ENCODE results near the gene MSRB1. TPM values are rescaled to one million over a fixed set of nuclear protein-coding genes. Genes with fewer than 3 reads are reported as not detected.
A peak's percentile ranks its signal among the peaks of the same experiment; 100 is the strongest.

Gene MSRB1
- total and polyA plus RNA-seq, 2 of the 8 experiments (the other 6 are each of a cell fraction or from before 2014, with no cell fraction given), result 28.2 to 51.4 TPM

DNA sequence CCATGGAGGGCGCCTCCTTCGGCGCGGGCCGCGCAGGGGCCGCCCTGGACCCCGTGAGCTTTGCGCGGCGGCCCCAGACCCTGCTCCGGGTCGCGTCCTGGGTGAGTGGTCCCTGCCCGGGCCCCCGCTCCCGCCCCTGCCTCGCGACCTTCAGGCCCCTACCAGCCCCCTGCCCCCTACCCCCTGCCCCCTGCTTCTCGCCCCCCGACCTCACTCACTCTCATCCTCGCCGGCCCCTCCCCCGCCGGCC, 47.0 kb upstream of the MSRB1 start:
- peaks cover 0 to 31% (median 19%) of the 10 kb centered on the region in 4 experiments; a peak in 6 of 7 replicates for H3K4me1 ChIP-seq (replicated peaks in 1 of 4; ENCODE audit: control insufficient read depth in 3 of 4, insufficient read depth in 4 of 4, low read length in 3 of 4)
- no CpG with 5 or more reads among the region's 25 CpGs for WGBS, 2 experiments (ENCODE audit: extremely low coverage in 1 of 2, insufficient coverage in 1 of 2, insufficient read length in 1 of 2, insufficient replicate concordance in 2 of 2, low coverage in 1 of 2, low lambda C conversion rate in 2 of 2, missing lambda C conversion rate in 1 of 2)
- ChIA-PET CTCF (ENCODE audit: partially characterized antibody) (interaction anchor here (1.4 to 6.8 kb wide), 3 partner anchors 8 to 100 kb away, joined by 3 to 55 read pairs (median 5); partner anchors contain the start of gene NOXO1), POLR2A (ENCODE audit: partially characterized antibody) (interaction anchor here (0.6 to 28.2 kb wide), 9 partner anchors 7 to 165 kb away, joined by 3 to 736 read pairs (median 10); partner anchors contain the start of genes GFER, NDUFB10, NOXO1 and RNF151)
- no peak overlapping the region for H3K14ac ChIP-seq (ENCODE audit: insufficient read length)
- FAIRE-seq (no peak), DNase-seq (ENCODE audit: low read depth in 1 of 2, low spot score in 2 of 2) (no peak)
- H2BK5ac ChIP-seq (ENCODE audit: low read depth, low read length), result no peak overlapping the region
- no peak overlapping the region for H4K5ac ChIP-seq (ENCODE audit: insufficient read length, low read depth, low read length)
- no peak overlapping the region for H2BK12ac ChIP-seq (ENCODE audit: low read depth, low read length)
- peaks cover 7 to 10% of the 10 kb centered on the region in 2 experiments for H4K20me1 ChIP-seq (replicated peaks in 1 of 2; ENCODE audit: control insufficient read depth in 1 of 2, insufficient read depth in 2 of 2, low read length in 2 of 2)
- no peak overlapping the region for H4K91ac ChIP-seq (replicated peaks; ENCODE audit: insufficient read length, low read length)
- no peak overlapping the region for H3K9ac ChIP-seq (replicated peaks in 1 of 4; ENCODE audit: extremely low read depth in 1 of 4, low read depth in 3 of 4, low read length in 3 of 4)
- H3K27me3 ChIP-seq (replicated peaks in 1 of 4; ENCODE audit: control insufficient read depth in 3 of 4, extremely low read depth in 1 of 4, insufficient read depth in 3 of 4, low read length in 3 of 4), result peaks cover 4 to 37% (median 24%) of the 10 kb centered on the region in 4 experiments
- no peak overlapping the region for H3K4ac ChIP-seq (replicated peaks; ENCODE audit: insufficient read length, low read depth, low read length)
- H3K79me2 ChIP-seq (ENCODE audit: control insufficient read depth in 1 of 2, insufficient read depth in 2 of 2, low read length in 2 of 2), result peaks cover 0 to 3% of the 10 kb centered on the region in 2 experiments; a peak in 1 of 4 replicates
- H3K36me3 ChIP-seq (ENCODE audit: control insufficient read depth in 2 of 4, insufficient read depth in 4 of 4, low read length in 3 of 4), result peaks cover 2 to 5% (median 3%) of the 10 kb centered on the region in 4 experiments; a peak in 3 of 8 replicates
- no peak overlapping the region for H3K23ac ChIP-seq (ENCODE audit: insufficient read length)
- H3K9me3 ChIP-seq (ENCODE audit: insufficient read depth in 2 of 2, low read depth in 1 of 2, low read length in 1 of 2), result no peaks in the 10 kb centered on the region
- no peak overlapping the region for H2BK15ac ChIP-seq (ENCODE audit: low read length)
- H2AFZ ChIP-seq (ENCODE audit: low read length), result no peak overlapping the region
- H3K79me1 ChIP-seq (ENCODE audit: low read depth, low read length), result no peaks in the 10 kb centered on the region
- no peak overlapping the region for H2BK20ac ChIP-seq (ENCODE audit: low read length)
- no peak overlapping the region for H2BK120ac ChIP-seq (replicated peaks; ENCODE audit: low read depth, low read length)
- 0 out of 2 replicates have a peak overlapping the region, but pooled peaks have one; percentile 37 for H4K8ac ChIP-seq (ENCODE audit: extremely low read depth, insufficient read depth, low read length)
- no peak overlapping the region for H2AK5ac ChIP-seq (ENCODE audit: low read depth, low read length)
- no peak overlapping the region for H3K18ac ChIP-seq (ENCODE audit: extremely low read depth, low read length)
- peak overlapping the region; percentile 83 to 96; a peak in 3 of 4 replicates for H3K4me2 ChIP-seq (ENCODE audit: insufficient read depth in 1 of 2, low read depth in 2 of 2, low read length in 2 of 2)
- H3K27ac ChIP-seq (ENCODE audit: low read depth, low read length), result no peak overlapping the region
- H3K23me2 ChIP-seq (ENCODE audit: low read depth, low read length), result peaks cover 22% of the 10 kb centered on the region; the same call in 1 of the 2 replicates
- peak overlapping the region; percentile 36 to 77 (median 51); a peak in 7 of 8 replicates for H3K4me3 ChIP-seq (ENCODE audit: extremely low read depth in 1 of 4, insufficient read depth in 2 of 4, low read depth in 3 of 4, low read length in 4 of 4)
- no peak overlapping the region for H3K56ac ChIP-seq (replicated peaks; ENCODE audit: insufficient read length, low read depth, low read length)
- TF ChIP-seq KDM4A (IDR thresholded peaks at IDR 0.05; ENCODE audit: low read depth, low read length, severe bottlenecking), result peak; percentile 7
- TF ChIP-seq CHD2 (IDR thresholded peaks at IDR 0.05; ENCODE audit: low read length), result no peak
- TF ChIP-seq PHF8 (conservative IDR thresholded peaks at IDR 0.05; ENCODE audit: low read depth, low read length), result 0 out of 2 replicates have a peak, but pooled peaks have one; percentile 12

Measured in H1 (cell line).